GM18519 (cell line): Measurements from ENCODE around the gene SIGLEC7.

Experiments used
- ATAC-seq: cut with Tn5 transposase; IDR thresholded peaks from one replicate; pipeline ENCODE4 v1.9.1; 2021; ENCODE audit warnings: mild to moderate bottlenecking, moderate library complexity; ENCODE audit not compliant: unreplicated experiment, low FRiP score

Gene SIGLEC7

DNA sequence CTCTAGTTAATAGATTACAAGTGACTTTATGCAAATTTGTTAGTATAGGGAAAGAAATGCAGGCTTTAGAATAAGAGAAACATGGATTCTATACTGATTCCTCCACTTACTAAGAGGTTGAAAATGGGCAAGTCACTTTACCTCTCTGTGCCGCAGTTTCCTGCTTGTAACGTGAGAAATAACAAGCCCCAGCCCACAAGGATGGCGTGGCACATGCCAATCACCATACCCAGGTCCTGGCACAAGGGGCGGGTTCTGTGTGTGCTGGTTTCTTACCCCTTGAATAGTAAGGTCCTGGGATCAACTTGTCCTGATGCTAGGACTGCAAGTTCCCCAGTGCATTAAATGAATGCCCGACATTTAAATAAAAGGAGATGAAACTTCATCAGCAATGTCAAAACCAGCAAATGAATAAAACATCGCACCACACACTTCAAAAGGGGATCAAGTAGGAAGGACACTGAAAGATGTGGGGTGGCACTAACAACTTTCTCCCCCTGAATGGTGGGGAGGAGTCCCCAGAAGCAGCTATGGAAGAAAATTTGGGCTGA lies 25.3 kb upstream of the SIGLEC7 start:
- no peak for ATAC-seq

DNA sequence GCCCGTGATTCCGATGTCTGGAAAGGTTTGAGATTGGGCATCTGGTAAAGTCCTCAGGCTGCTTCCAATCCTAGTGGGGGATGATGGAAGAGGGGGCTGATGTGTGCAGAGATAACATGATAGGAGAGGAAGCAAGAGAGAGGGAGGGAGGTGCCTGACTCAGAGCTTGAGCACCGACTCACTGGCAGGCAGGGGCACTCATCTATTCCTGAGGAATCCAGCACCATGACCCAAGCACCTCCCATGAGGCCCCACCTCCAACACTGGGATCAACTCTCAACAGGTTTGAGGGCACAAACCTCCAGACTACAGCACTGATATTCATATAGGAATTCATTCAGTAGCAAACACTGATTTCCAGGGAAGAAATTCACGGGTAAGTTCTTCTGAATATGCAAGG lies 23.0 kb upstream of the SIGLEC7 start:
- no peak for ATAC-seq

DNA sequence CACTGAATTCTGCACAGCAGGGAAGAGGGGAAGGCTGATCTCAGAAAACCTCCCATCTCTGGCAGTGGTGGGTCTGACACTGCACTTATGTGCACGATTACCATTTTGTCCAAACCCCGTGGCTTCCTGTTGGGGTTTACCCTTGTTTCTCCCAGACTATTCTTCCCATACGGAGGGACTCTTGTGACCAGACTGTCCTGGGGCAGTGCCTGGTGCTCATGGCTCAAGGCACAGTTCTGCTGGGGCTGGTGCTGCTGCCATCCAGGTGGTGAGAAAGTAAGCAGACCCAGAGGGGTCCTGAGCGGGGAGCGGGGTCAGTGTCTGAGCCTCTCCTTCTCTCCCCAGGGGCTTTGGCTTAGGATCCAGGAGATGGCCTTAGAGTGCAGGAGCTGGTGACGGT lies 22.5 kb upstream of the SIGLEC7 start:
- no peak for ATAC-seq

DNA sequence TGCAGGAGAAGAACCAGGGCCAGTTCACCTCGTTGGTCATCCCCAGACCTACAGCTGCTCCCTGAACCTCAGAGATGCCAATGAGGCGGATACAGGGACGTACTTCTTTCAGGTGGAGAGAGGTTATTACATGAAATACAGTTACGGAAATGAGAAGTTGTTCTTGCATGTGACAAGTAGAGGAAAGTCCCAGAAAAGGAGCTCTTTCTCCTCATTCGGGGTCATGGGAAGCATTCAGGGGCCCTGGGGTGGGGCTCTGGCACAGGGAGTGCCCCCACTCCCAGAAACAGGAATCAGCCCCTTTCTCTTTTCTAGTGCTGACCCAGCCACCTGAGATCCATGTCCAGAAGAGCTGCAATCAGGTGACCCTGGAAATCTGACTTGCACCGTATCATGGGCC lies 21.9 kb upstream of the SIGLEC7 start:
- ATAC-seq: no peak

DNA sequence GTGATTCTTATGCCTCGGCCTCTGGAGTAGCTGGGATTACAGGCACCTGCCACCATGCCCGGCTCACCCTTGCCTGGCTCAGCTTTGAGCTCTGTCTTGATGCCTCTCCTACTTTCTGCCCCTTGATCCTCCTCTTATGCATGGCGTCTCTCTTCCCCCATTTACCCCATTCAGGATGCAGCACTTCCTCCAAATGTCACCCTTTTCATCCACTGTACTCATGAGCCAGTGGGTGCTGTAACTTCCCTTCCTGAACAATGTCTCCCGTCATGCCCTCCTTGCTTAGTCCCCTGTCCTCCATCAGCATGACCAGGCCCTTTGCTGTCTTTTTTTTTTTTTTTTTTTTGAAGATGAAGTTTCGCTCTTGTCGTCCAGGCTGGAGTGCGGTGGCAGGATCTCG lies 20.8 kb upstream of the SIGLEC7 start:
- ATAC-seq: no peak

DNA sequence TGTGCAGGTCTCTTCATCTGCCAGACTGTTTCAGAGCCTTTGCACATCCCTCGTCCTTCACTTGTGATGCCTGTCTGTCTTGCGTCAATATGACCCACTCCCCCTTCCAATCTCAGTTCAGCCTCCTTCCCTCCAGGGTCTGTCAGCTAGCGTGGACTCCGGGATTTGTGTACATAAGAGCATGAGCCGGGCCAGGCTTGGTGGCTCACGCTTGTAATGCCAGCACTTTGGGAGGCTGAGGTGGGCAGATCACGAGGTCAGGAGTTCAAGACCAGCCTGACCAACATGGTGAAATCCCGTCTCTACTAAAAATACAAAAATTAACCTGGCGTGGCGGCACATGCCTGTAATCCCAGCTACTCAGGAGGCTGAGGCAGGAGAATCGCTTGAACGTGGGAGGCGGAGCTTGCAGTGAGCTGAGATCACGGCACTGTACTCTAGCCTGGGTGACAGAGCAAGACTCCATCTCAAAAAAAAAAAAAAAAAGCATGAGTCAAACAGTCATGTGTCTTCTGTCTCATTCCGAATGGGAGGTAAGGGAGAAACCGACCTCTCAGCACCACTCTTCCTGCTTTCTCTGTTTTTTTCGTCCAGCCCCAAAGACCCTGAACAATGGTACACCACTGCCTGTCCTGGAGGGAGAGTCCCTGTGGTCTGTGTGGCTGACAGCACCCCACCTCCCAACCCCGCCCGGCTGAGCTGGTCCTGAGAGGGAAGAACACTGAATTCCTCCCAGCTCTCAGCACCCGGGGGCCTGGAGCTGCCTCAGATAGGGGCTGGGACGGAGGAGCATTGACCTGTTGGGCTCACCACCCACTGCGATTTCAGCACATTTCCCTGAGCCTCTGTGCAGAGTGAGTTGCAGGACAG lies 19.8 kb upstream of the SIGLEC7 start:
- no peak for ATAC-seq

DNA sequence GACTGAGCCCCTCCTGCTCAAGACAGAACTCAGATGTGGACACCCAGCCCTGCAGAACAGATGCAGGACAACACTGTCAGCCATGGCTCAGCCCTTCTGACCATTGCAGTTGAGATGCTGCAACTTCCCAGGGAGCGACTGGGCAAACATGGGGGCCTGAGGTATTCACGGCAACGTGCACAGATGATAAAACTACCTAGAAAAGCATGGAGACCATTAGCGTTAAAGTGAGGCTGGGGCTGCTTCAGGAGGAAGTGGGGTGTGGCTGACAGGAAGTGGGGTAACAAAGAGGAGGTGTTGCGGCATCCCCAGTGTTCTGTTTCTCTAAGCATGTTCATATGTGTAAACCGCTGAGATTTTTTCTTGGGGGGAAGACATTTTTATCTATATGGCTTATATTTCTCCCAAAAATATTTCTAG lies 18.7 kb upstream of the SIGLEC7 start:
- no peak for ATAC-seq

DNA sequence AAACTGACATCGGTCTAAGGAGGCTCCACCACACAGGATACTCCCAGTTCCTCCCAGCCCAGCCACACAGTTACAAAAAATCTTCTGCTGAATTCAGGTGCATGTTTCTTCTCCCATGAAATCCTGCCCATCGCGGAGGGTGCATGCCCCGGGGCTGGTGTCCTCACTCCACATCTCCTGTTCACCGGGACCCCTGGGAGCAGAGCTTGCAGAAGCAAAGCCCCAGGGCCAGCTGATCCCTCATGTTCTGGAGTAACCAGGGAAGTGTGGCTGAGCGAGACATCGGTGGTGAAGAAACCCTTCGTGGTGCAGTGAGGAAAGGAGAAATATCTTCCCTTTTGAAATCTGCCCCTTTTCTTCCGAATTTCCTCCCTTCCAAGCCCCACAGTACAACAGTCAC lies 18.3 kb upstream of the SIGLEC7 start:
- no peak for ATAC-seq

DNA sequence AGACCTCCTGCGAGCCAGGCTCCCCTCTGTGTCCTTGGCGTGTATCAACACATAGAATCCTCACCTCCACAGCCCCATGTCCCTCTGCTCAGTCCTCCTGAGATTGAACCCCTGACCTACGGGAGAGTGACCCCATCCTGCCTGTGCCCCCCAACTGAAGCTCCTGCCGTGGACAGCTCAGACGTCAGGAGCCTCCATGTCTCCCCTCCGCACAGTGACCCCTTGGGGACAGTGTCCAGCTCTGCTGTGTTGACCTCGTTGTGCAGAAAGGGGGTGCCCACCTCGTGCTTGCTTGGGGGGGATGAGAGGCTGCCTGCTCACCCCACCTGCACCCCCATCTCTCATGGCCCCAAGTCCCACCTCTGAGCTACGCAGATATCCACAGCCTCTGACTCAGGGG lies 17.9 kb upstream of the SIGLEC7 start:
- no peak for ATAC-seq

DNA sequence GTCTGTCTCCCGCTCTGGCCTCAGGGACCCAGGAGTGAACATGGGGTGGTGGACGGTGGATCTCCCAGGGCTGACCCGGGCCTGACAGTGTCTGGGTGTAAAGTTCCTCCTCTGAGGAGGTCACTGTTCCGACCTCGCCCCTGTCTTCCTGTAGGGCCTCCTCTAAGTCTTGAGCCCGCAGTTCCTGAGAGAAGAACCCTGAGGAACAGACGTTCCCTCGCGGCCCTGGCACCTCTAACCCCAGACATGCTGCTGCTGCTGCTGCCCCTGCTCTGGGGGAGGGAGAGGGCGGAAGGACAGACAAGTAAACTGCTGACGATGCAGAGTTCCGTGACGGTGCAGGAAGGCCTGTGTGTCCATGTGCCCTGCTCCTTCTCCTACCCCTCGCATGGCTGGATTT lies 17.4 kb upstream of the SIGLEC7 start, which contains the start of gene SIGLEC9:
SIGLEC9 (plus strand) TSS at position 178 of the 400 bp plus-strand sequence; CDS start at position 247, 69 bp downstream.
- no peak for ATAC-seq

DNA sequence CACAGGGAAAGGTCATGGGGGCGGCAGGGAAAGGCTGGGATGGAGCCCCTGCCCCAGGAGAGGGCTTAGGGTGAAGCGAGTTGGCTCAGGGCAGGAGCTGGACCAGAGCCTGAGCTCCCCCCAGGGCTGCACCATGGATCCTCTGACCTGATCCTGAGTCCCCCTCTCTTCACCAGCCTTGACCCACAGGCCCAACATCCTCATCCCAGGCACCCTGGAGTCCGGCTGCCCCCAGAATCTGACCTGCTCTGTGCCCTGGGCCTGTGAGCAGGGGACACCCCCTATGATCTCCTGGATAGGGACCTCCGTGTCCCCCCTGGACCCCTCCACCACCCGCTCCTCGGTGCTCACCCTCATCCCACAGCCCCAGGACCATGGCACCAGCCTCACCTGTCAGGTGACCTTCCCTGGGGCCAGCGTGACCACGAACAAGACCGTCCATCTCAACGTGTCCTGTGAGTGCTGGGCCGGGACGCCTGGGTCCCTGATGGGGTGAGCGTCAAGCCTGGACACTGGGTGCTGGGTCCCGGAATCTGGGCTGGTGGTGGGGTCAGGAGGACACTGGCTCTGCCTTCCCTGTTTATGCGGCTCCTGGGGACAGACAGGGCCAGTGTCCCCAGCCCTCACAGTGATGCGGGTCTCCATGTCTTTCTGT lies 16.6 kb upstream of the SIGLEC7 start:
- ATAC-seq: no peak

DNA sequence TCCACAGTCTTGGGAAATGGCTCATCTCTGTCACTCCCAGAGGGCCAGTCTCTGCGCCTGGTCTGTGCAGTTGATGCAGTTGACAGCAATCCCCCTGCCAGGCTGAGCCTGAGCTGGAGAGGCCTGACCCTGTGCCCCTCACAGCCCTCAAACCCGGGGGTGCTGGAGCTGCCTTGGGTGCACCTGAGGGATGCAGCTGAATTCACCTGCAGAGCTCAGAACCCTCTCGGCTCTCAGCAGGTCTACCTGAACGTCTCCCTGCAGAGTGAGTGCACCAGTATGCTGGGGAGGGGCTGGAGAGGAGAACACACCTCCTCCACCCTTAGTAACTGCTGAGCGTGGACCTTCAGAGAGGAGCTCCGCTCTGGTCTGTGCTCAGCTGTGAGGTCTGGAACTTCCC lies 15.1 kb upstream of the SIGLEC7 start:
- no peak for ATAC-seq

DNA sequence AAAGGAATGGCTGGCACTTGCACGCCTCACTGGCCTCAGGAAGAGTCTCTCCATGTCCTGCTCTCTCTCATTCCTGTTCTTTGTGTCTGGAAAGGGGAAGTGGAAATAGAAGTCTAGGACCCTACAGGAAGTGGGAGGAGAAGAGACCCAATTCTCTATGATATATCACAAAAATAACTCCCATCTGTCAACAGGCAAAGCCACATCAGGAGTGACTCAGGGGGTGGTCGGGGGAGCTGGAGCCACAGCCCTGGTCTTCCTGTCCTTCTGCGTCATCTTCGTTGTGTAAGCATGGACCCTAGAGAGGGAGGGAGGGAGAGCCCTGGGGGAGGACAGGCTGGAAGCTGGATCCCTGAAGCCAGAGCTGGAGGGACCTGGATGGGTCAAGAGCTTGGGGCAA lies 14.3 kb upstream of the SIGLEC7 start:
- ATAC-seq: no peak

DNA sequence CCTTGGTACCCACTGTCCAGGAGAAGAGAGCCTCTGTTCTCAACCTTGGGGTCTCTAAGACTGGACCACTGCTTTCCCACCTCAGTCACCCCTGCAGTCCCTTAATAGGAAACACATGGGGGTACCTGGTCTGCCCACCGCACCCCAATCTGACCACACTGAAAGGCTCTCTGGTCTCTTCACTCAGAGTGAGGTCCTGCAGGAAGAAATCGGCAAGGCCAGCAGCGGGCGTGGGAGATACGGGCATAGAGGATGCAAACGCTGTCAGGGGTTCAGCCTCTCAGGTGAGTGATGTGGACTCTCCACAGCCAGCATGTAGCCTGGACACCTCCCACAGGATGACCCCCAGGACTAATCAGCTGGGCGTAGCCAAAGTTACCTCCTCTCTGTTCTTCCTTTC lies 13.9 kb upstream of the SIGLEC7 start:
- no peak for ATAC-seq

DNA sequence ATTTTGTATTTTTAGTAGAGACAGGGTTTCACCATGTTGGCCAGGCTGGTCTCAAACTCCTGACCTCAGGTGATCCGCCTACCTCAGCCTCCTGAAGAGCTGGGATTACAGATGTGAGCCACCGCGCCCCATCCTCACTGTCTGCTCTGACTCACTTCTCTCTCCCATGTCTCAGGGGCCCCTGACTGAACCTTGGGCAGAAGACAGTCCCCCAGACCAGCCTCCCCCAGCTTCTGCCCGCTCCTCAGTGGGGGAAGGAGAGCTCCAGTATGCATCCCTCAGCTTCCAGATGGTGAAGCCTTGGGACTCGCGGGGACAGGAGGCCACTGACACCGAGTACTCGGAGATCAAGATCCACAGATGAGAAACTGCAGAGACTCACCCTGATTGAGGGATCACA lies 12.4 kb upstream of the SIGLEC7 start:
- no peak for ATAC-seq

DNA sequence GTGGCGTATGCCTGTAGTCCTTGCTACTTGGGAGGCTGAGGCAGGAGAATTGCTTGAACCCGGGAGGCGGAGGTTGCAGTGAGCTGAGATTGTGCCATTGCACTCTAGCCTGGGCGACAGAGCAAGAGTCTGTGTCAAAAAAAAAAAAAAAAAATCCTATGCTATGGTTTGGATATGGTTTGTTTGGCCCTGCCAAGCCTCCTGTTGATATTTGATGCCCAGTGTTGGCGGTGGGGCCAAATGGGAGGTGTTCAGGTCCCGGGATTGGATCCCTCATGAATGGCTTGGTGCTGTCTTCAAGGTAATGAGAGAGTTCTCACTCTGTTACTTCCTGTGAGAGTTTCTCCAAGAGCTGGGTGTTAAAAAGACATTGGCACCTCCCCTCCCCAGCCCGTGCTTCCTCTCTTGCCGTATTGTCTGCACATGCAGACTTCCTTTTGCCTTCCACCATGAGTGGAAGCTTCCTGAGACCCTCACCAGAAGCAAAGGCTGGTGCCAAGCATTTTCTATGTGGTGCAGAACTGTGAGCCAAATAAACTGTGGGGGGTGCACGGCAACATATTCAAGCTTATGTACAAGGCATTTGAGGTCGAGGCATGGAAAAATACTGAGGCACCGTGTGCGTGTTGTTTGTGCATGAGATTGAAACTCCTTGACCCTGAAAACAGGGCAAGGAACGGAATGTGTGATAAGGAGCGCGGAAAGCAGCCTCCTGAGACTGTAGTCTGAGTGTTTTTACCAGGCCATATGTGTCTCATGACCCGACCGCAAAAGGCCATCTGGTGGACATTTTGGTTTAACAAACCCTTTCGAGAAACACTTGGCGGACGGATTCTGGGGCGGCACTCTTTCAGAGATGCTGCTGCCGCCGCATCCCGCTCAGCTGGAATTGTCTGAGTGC lies 10.1 kb upstream of the SIGLEC7 start:
- no peak for ATAC-seq

DNA sequence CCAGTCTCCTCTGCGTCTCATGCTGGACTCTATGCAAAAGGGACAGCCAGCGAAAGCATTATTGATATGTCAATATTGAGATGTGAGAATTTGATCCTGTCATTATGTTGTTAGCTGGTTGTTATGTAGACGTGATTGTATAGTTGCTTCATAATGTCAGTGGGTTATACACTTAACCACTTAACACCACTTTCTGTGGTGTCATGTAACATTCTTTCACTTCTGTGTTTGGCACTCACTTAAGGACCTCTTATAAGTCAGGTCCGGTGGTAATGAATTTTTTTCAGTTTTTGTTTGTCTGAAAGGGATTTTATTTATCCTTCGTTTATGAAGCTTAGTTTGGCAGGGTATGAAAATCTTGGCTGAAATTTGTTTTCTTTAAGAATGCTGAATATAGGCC lies 7.1 kb upstream of the SIGLEC7 start:
- no peak for ATAC-seq

DNA sequence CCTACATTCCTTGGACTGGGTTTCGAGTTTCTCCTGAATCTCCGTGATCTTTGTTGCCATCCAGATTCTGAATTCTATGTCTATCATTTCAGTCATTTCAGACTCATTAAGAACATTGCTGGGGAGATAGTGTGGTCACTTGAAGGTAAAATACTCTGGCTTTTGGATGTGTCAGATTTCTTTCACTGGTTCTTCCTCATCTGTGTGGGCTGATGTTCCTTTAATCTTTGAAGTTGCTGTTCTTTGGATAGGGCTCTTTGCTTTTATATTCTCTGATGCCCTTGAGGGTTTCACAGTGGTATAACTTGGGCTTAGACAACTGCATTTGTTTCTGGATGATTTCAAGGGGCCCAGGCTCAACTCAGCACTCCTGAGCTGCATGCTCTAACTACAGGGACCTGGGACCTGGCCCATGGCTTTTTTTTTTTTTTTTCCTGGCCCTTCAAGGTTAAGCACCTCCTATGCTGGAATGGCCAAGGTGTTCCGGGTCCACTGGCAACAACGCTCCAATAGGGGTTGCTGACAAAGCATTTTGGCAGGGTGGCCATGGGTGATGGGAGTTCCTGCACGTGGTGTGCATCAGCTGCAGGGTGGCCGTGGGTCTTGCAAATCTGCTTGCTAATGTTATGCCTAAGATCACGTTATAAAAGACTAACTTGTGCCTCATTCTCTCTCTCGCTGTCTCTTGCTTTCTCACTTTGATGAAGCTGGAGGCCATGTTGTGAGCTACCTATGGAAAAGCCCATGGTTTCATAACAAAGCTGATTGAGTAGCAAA lies 5.9 kb upstream of the SIGLEC7 start:
- no peak for ATAC-seq

DNA sequence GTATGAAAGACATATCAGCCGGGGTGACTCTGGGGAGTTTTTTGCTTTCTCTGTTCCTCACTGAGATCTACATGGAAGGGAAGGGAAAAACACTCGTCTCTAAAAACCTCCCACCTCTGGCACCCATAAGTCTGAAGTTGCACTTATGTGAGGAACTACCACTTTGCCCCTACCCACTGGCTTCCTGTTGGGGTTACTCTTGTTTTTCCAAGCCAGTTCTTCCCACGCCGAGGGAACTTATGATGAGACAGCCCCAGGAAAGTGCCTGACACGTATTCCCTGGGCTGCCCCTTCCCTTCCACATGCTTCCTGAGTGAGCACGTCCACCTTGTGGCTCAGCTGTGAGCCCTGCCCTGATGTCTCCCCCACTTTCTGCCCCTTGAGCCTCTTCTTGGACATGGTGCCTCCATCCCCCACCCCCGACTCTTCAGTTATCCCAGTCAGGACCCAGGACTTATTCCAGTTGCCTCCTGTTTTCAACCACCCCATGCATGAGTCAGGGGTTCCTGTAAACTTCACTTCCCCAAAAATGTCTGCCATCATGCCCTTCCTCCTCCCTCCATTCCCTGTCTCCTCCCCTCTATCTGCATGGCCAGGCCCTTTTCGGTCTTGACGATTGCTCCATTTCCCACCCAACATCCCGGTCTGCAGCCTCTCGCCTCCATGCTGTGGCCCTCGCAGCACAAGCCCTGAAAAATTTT lies 5.1 kb upstream of the SIGLEC7 start:
- ATAC-seq: no peak
